GM19438 (cell line): ENCODE measurements around the gene RHBDF2.
A peak's percentile ranks its signal among the peaks of the same experiment; 100 is the strongest.
"Not testable (repeated sequence)": the region's sequence is repeated elsewhere in the genome, so short reads cannot be mapped to it uniquely, and the experiment has no call there.

Experiments
- ATAC-seq: cut with Tn5 transposase; IDR thresholded peaks from one replicate; pipeline ENCODE4 v1.9.1; 2021; ENCODE audit warnings: low read depth; ENCODE audit not compliant: unreplicated experiment

The RHBDF2 gene

GRCh38 chr17:76527430-76528111 lies 26.3 kb upstream of the RHBDF2 start:
- peak; percentile 56 for ATAC-seq

DNA sequence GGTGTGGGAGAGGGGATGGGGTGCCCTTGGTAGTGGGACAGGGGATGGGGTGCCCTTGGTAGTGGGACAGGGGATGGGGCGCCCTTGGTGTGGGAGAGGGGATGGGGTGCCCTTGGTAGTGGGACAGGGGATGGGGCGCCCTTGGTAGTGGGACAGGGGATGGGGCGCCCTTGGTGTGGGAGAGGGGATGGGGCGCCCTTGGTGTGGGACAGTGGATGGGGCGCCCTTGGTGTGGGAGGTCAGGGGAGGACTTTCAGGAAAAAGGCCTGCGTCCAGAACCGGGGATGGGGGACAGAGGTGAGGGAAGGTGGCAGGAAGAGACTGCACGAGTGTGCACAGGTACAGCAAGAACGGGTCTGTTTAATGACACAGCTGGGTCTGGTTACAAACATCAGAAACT lies 25.8 kb upstream of the RHBDF2 start:
- ATAC-seq = not testable (repeated sequence)

- not testable (repeated sequence) for ATAC-seq
Observed at GRCh38 chr17:76525513-76525833, 24.2 kb upstream of the RHBDF2 start.

GRCh38 chr17:76524598-76525512 lies 23.6 kb upstream of the RHBDF2 start:
- no peak for ATAC-seq

GRCh38 chr17:76523084-76524037 lies 22.1 kb upstream of the RHBDF2 start:
- ATAC-seq = no peak

- not testable (repeated sequence) for ATAC-seq
Observed at GRCh38 chr17:76521683-76522082, 20.5 kb upstream of the RHBDF2 start.

GRCh38 chr17:76521262-76521661 lies 20.0 kb upstream of the RHBDF2 start:
- ATAC-seq = no peak

DNA sequence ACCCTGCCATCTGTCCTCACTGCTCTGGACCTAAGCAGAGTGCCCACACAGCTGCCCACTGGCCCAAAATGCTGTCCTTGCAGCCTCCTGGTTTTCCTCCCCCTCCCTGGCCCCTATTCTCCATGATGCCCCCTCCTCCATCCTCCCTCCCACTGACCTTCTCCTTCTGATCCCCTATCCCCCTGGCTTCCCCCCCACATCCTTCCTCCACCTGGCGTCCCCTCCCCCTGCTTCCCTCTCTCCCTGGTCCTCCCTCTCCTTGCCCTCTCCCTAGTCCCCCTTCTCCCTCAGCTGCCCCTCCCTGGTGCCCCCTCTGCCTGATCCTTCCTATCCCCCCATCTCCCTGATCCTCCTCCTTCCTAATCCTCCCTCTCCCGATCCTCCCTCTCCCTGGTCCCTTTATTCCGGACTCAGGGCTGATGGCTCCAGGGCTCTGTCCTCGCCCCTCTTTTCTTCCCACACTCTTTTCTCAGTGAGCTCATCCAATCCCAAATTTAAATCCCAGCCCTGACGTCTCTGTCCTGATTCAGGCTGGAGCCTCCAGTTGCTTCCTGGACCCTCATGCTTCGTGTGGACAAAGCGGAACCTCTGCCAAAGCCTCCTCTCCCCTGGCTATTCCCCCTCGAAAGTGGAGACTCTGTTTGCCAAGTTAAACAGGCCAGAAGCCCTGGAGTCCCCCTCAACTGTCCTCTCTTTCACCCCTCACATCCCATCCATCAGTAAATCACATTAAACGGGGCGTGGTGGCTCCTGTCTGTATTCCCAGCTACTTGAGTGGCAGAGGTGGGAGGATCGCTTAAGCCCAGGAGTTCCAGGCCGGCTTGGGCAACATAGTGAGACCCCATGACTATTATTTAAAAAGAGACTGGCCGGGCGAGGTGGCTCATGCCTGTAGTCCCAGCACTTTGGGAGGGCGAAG lies 18.1 kb upstream of the RHBDF2 start:
- no peak for ATAC-seq

DNA sequence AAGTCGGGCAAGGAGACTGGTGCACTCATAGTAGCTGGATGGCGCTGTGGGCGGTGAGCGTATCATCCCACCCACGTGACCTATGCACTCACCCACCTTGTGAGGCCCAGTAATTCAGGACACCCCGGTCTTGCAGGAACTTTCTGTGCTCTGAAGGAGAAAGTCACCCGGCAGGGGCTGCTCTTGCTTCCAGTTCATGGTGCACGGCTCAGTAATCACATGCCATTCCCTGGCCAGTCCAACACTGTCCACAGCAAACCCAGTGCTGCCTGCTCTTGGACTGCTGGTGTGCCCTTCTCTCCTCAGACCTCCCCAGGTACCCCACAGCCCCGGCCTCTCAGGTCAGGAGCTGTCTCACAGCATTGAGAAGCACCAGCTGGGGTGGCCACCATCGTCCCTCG lies 16.4 kb upstream of the RHBDF2 start:
- no peak for ATAC-seq

- no peak for ATAC-seq
Observed at GRCh38 chr17:76515274-76515949, 14.2 kb upstream of the RHBDF2 start.

GRCh38 chr17:76514355-76514754 lies 13.1 kb upstream of the RHBDF2 start:
- not testable (repeated sequence) for ATAC-seq

DNA sequence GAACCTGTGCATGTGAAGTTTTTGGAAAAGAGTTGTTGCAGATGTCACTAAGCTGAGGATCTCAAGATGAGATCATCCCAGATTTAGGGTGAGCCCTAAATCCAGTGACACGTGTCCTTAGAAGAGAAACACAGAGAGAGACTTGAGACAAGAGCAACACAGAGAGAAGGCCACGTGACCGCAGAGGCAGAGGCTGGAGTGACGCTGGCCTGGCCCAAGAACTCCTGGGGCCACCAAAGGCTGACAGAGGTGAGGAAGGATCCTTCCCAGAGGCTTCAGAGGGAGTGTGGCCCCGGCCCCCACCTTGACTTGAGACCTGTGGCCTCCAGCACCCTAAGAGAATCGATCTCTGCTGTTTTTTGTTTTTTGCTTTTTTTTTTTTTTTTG lies 12.1 kb upstream of the RHBDF2 start:
- ATAC-seq = no peak

DNA sequence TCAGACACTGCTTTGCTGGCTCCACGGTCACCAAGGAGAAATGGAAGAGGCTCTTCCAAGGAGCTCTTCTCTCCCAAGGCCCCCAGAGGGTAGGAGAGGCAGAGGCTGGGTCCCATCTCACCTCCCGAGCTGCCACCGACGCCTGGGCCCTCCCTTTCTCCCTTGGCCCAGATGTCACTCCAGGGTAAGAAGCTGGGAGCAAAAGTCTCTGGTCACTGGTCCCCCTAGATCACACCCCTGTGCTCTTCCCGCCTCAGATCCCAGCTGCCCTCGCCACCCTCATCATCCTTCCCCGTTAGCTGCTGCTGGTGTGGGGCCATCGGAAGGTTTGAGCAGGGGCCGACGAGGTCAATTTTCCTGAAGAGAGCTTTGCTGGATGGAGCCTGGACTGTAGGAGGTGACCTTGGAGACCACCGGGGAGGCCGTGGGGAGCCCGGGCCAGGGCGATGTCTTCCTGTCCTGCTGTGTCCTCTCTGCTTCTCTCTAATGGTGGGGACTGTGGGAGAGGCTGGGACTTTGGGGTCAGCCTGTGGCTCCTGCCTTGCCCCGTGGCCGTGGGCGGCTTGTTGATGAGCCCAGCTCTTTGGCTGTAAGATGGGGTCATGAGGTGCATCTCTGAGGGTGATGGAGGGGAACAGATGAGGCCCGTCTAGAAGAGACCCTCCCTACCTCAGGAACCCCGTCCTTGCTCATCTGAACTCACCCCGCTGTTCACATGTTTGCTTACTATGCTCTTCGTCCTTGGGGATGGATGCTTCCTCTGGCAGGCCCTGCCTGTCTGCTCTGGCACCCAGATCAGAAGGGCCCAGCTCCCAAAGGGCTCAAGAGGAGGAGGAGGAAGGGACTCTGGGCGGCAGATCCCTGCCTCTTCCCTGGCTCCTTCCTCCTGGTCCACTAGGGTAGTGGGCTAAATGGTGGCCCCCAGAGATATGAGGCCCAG lies 11.4 kb upstream of the RHBDF2 start:
- ATAC-seq = no peak

DNA sequence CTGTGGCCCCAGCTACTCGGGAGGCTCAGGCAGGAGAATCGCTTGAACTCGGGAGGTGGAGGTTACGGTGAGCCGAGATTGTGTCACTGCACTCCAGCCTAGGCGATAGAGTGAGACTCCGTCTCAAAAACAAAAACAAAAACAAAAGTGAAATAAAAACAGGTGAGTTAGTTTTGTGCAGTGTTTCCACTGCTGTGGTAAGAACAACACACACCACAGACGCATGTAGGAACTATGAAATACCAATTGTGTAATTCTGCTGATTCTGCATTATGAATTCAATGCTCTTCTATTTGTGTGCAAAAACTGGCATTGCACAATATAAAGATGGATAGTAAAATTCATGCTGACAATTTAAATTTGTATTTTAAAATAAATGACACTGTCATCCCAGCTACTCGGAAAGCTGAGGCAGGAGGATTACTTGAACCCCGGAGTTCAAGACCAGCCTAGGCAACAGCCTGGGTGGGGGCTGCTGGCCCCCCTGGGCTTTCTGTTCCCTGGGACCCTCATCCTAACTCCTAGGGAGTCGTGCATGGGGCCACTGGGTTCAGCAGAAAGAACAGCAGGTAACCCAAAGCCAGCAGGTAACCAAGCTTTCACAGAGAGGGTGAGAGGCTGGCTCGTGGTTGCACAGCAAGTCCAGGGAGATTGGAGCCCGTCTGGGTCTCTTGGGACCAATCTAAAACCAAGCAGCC lies 10.6 kb upstream of the RHBDF2 start:
- ATAC-seq = no peak

- ATAC-seq = no peak
Observed at GRCh38 chr17:76510831-76511244, 9.6 kb upstream of the RHBDF2 start.

GRCh38 chr17:76508472-76509063 lies 7.3 kb upstream of the RHBDF2 start:
- not testable (repeated sequence) for ATAC-seq
